Erythroblast (primary cell): Measurements from ENCODE around the gene CDK5R1.

ENCODE experiments used
- GATA1 ChIP-seq: IDR thresholded peaks from 2 replicates; pipeline ENCODE4 v1.6.1; 2011; ENCODE audit warnings: low read depth, mild to moderate bottlenecking, control low read depth, low read length, moderate library complexity
- POLR2A ChIP-seq: IDR thresholded peaks from 2 replicates; pipeline ENCODE4 v1.6.1; 2011; ENCODE audit warnings: mild to moderate bottlenecking, low read length

DNA sequence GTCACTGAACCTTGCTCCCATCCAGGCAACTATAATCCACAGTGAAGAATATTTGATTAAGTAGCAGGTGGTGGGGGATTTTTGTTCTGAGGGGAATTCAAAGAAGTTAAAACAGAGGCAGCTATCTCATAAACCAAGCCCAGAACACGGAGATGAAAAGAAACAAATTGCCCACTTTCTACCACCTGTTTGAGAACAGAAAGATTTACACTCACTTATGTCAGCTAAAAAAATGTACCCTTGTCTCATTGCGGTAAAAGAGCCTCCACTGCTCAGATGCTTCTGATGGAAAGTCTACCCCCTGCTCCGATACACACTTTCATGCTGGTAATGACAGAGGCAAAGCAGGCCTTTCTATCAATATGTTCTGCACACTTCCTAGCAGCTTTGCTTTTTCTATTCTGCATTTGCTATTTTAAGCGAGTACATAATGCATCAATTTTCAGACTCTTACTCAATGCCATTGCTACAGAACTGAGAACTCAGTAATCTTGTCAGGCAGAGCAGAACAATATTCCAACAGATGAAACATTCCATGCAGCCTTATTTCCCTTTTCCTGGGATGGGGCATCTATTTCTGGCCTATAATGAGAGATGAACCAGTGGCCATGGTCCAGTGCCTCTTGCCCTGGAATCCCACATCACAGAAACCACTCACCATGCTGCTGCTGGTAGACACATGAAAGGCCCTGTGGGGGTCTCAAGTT, 29.0 kb downstream of the CDK5R1 start:
- TF ChIP-seq POLR2A (no peak), GATA1 (no peak)
